Heart right ventricle (tissue), 16 donors: Measurements from ENCODE around the gene BTC. TPM values are rescaled to one million over a fixed set of nuclear protein-coding genes. Genes with fewer than 3 reads are reported as not detected.

Source experiments
- ATAC-seq, 8 donors: fragments of 200-7000 bp; cut with Tn5 transposase; one replicate each; pipeline ENCODE4 v1.9.1; 2020; ENCODE audit warnings: mild to moderate bottlenecking in 8 of 8, moderate library complexity in 8 of 8, moderate number of reproducible peaks in 1 of 8
- DNase-seq, 2 donors: peaks; one replicate each; pipeline ENCODE4 v3.0.0-alpha.2; 2020
- H3K27ac ChIP-seq, 10 donors: fragments of 200-600 bp; sonication (generic) in 2 of 10; one replicate each; pipeline versions ENCODE4 v1.5.0 to v1.8.0; 2020 to 2022; ENCODE audit warnings: mild to moderate bottlenecking in 3 of 10
- H3K27me3 ChIP-seq, 7 donors: fragments of 200-600 bp; one replicate each; pipeline ENCODE4 v1.8.0; 2021 to 2022; ENCODE audit warnings: mild to moderate bottlenecking in 2 of 7
- H3K36me3 ChIP-seq, 9 donors: fragments of 200-600 bp; sonication (generic) in 1 of 9; one replicate each; pipeline versions ENCODE4 v1.5.0 to v1.8.0; 2020 to 2022; ENCODE audit warnings: mild to moderate bottlenecking in 2 of 9
- H3K4me1 ChIP-seq, 9 donors: fragments of 200-600 bp; sonication (generic) in 1 of 9; one replicate each; pipeline versions ENCODE4 v1.5.0 to v1.8.0; 2020 to 2022; ENCODE audit warnings: mild to moderate bottlenecking in 4 of 9
- H3K4me3 ChIP-seq, 10 donors: fragments of 200-600 bp; sonication (generic) in 2 of 10; one replicate each; pipeline versions ENCODE4 v1.5.0 to v1.8.0; 2020 to 2022; ENCODE audit warnings: mild to moderate bottlenecking in 7 of 10, moderate library complexity in 2 of 10
- H3K9me3 ChIP-seq, 11 donors: fragments of 200-600 bp in 10 of 11; sonication (generic) in 2 of 11; one replicate each; pipeline versions ENCODE4 v1.5.0 to v1.8.0; 2013 to 2022; ENCODE audit warnings: mild to moderate bottlenecking in 2 of 11, control low read depth in 1 of 11, moderate library complexity in 1 of 11
- CTCF ChIP-seq, 9 donors: fragments of 200-600 bp; sonication (generic) in 2 of 9; IDR thresholded peaks; one replicate each; pipeline versions ENCODE4 v1.5.0 to v1.8.0; 2021 to 2022; ENCODE audit warnings: antibody characterized with exemption in 9 of 9, mild to moderate bottlenecking in 5 of 9, moderate library complexity in 1 of 9
- WGBS, 2 donors: extraction: QIAGEN DNeasy Blood & Tissue Kit; methylation state at CpG; one replicate each; pipeline ENCODE4 v1.1.7; 2013; ENCODE audit warnings: inconsistent platforms in 1 of 2; 5-methylcytosine and 5-hydroxymethylcytosine counted together
- intact Hi-C, 10 donors: fragments of 100-400 bp; cut with DNase I; formaldehyde crosslinking; loops; one replicate each; pipeline versions ENCODE4 v1.11.1 to v1.14.2; 2022
- polyA plus RNA-seq, 2 donors: library from polyadenylated mRNA; stranded (reverse); fragments of 200-250 nt; gene quantifications; one replicate each; pipeline ENCODE4 v1.2.3, GENCODE V29; 2013
- total RNA-seq, 10 donors: library from RNA; stranded (reverse); fragmentation: NEBNext Ultra II Directional in 3 of 10; extraction: Animal tissue kit (Norgen Biotek cat#: 25700) in 3 of 10; gene quantifications; one replicate each; pipeline versions ENCODE4 v1.2.1 to v1.2.4, GENCODE V29; 2021 to 2023
- donor health status: Arrhythmogenic right ventricular cardiomyopathy.
- donor health status: ischemic (EF 13 %, LVEDD 7.1; RV severe dilation, severe dysfunction).
- donor health status: healthy with polysubstance abuse.
- donor health status: DM: no; HTN: yes; CAD: no.
- donor health status: DM: no; HTN: no; CAD: no.
- donor health status: ischemic (EF 25% LVEDD 6.9; RV normal size, moderate dysfunction).
- donor health status: ischemic (EF 25% LVEDD 5.7; RV mildly dilated, moderate dysfunction).
- donor health status: healthy.
- donor health status: DM: yes; HTN: yes; CAD: no.
- donor health status: Ischemic cardiomyopathy.
- donor health status: ischemic (EF 35%, LVEDD 5.7; RV mildly dilated, moderate dysfunction).
- donor health status: nonischemic (EF 11% LVEDD 7.7; RV severe dilation, severe dysfunction).
- donor health status: DM: yes; HTN: yes; CAD: no.
- donor health status: PGD.
- donor health status: ischemic (EF 29% LVEDD 5.4; RV normal size, mild dysfunction).
- donor health status: nonischemic (EF 23%, LVEDD 6.1; RV moderate dilation, normal function).

The BTC gene
- total and polyA plus RNA-seq, 12 donors: 0.03 to 0.88 (median 0.26) TPM; not detected in 1

- Histone ChIP-seq H3K9me3 (no peaks in the 10 kb centered on the region), H3K36me3 (no peaks in the 10 kb centered on the region), H3K4me3 (no peak overlapping the region), H3K27me3 (peaks cover 0 to 5% (median 0%) of the 10 kb centered on the region in 7 donors), H3K4me1 (no peaks in the 10 kb centered on the region), H3K27ac (no peak overlapping the region)
- no peak for DNase-seq
- no peak for TF ChIP-seq CTCF (IDR thresholded peaks at IDR 0.05)
- intact Hi-C loops: no loop called here
- 69 to 70% methylated on average over 5 of the region's 5 CpGs for WGBS, 2 donors
- ATAC-seq: no peak
Measured at GRCh38 chr4:74758551-74759145, 35.7 kb downstream of the BTC start.

- ATAC-seq: no peak
- intact Hi-C loops: no loop called here
- no peak overlapping the region for H3K27ac ChIP-seq
Measured at GRCh38 chr4:74757136-74757535, 37.2 kb downstream of the BTC start.

GRCh38 chr4:74755486-74755885, 38.8 kb downstream of the BTC start:
- no peak for TF ChIP-seq CTCF (IDR thresholded peaks at IDR 0.05)
- Histone ChIP-seq H3K4me3 (no peak overlapping the region), H3K9me3 (no peaks in the 10 kb centered on the region), H3K4me1 (no peaks in the 10 kb centered on the region), H3K27ac (no peak overlapping the region), H3K27me3 (peaks cover 0 to 5% (median 0%) of the 10 kb centered on the region in 7 donors), H3K36me3 (no peaks in the 10 kb centered on the region)
- ATAC-seq (no peak), DNase-seq (no peak)
- intact Hi-C loops: no loop called here
- WGBS, 2 donors: 73 to 75% methylated on average over 7 of the region's 7 CpGs

More at GRCh38 chr4:74757136-74757535, 37.2 kb downstream of the BTC start:
- Histone ChIP-seq H3K9me3 (no peaks in the 10 kb centered on the region), H3K4me3 (no peak overlapping the region), H3K36me3 (no peaks in the 10 kb centered on the region), H3K4me1 (no peaks in the 10 kb centered on the region), H3K27me3 (peaks cover 0 to 5% (median 0%) of the 10 kb centered on the region in 7 donors)
- no peak for TF ChIP-seq CTCF (IDR thresholded peaks at IDR 0.05)
- no peak for DNase-seq

- Histone ChIP-seq H3K4me3 (no peak overlapping the region), H3K27ac (no peak overlapping the region), H3K36me3 (no peaks in the 10 kb centered on the region), H3K9me3 (no peaks in the 10 kb centered on the region), H3K4me1 (no peaks in the 10 kb centered on the region), H3K27me3 (peaks cover 0 to 5% (median 0%) of the 10 kb centered on the region in 7 donors)
- intact Hi-C loops: no loop called here
- ATAC-seq (no peak), DNase-seq (no peak)
- TF ChIP-seq CTCF (IDR thresholded peaks at IDR 0.05): no peak
Measured at GRCh38 chr4:74754218-74754617, 40.1 kb downstream of the BTC start.
